OCI-M2 (cell line): ENCODE measurements around the gene U2AF2.

Experiments used
- DNase-seq: peaks from one replicate; lab custom pipeline; 2025; ENCODE audit not compliant: unreplicated experiment; lab: John Stamatoyannopoulos, UW

Gene U2AF2

GRCh38 chr19:55687281-55688201, 32.7 kb downstream of the U2AF2 start:
- no peak for DNase-seq

GRCh38 chr19:55688422-55689218, 33.8 kb downstream of the U2AF2 start:
- no peak for DNase-seq

DNA sequence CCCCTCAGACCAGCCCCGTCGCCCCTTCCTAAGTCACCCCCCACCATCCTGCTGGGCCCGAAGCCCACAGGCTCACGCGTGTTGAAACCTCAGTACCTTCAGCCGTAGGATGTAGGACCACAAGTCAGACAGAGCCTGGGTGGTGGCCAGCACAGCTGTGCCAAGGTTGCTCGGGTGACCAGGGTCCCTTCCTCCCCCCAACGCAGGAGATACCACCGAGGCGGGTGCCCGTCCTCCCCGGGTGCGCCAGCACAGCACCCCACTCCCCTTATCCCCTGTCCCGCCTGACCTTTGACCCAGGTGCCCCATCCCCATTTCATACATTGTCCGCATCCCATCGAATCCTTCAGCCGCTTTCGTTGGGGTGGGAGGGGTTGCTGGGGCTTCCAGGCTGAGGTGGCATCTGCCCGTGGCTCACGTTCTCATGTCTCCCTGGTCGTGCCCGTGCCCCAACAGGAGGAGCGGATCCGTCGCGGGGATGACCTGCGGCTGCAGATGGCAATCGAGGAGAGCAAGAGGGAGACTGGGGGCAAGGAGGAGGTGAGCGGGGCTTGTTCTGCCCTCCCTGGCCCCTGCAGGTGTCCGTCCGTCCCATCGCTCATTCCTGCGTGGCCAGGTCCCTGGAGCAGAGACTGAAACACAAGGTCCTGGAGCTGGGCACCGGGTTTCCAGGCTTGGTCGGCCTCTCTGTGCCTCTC, 34.7 kb downstream of the U2AF2 start:
- no peak for DNase-seq

DNA sequence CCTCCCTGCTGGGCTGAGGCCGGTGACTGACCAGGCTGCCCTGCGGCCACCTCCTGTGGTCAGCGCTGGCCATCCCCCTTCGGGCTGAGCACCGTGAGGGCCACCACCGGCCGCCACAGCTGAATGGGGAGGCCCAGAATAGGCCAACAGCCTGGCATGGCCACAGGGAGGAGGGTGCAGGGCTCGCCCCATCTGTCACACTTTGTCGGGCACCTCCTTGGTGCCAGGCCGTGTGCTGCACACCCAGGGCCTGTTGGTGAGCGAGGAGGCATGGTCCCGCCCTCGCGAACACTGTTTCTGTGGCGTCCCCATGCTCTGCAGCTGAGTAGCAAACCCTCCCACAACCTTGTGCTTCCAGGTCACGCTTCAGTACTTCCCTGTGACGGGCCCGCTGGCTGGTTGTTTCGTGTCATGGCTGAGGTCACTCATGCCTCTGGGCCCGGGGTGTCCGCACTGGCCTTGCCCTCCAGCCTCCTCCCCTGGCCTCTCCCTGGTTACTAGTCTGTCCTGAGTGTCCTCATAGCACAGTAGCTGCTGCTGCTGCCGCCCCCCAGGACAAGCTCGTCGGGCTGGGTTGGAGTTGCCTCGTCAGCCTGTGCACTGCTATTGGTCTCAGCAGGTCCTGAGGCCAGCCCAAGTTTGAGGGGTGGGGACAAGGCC, 35.4 kb downstream of the U2AF2 start:
- DNase-seq: no peak

- DNase-seq: no peak
Observed at GRCh38 chr19:55690769-55691545, 36.1 kb downstream of the U2AF2 start.

- no peak for DNase-seq
Observed at GRCh38 chr19:55691561-55692481, 37.0 kb downstream of the U2AF2 start.

GRCh38 chr19:55692681-55693081, 37.8 kb downstream of the U2AF2 start:
- DNase-seq: no peak

GRCh38 chr19:55693336-55693974, 38.6 kb downstream of the U2AF2 start:
- no peak for DNase-seq

DNA sequence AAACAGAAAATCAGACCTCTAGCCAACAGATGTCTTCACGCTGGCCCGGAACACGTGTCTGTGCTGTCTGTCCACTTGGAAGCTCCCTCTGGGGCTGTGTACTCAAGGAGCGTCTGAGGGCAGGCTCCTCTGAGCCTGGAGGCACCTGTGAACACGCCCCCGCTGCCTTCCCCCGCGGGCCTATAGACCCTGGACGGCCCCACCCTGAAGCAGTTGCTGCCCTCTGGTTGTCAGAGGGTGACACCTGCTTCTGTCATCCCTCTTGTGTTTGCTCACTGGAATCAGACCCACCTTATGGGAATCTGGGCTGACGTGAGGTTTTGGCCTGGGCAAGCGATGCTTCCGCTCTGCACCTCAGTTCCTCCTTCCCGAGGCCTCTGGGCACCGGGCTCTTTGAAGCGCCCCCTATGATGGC, 39.4 kb downstream of the U2AF2 start:
- no peak for DNase-seq

- no peak for DNase-seq
Observed at GRCh38 chr19:55694656-55695491, 40.0 kb downstream of the U2AF2 start.

- no peak for DNase-seq
Observed at GRCh38 chr19:55695511-55696290, 40.9 kb downstream of the U2AF2 start.

- no peak for DNase-seq
Observed at GRCh38 chr19:55696301-55697068, 41.6 kb downstream of the U2AF2 start.

- DNase-seq: no peak
Observed at GRCh38 chr19:55697069-55697440, 42.2 kb downstream of the U2AF2 start.

DNA sequence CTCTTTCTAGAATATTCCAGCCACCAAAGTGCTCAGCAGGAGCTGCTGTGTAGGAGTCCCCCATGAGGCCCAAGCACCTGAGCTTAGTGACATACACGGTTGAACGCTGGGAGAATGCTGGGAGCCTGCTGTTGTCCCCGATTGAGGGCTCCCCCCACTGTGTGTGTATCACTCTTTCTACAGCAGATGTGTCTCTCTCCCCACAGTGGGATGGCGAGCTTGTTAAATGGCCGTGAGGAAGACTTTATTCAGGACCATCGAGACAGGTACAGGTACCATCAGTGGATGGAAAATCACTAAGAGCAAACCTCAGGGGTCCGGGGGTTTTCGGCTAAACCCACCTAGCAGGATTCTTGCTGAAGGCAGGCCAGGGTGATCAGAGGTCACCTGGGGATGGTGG, 42.9 kb downstream of the U2AF2 start:
- DNase-seq: no peak

DNA sequence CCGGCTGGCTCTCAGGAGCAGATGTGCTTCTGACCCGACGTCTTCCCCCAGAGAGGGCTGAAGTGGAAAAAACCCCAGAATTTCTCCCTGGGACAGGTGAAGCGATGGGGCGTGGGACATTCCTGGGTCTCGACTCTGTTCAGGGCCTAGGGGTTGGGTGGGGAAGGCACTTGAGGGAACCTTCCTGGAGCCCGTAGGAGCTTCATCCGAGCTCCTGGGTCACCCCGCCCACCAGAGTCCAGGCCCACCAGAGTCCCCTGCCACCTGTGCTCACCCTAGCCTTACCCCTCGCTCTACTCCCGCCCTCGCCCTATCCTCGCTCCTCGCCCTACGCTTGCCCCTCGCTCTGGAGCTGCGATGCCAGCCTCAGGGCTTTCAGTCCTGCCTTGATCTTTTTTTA, 43.4 kb downstream of the U2AF2 start:
- no peak for DNase-seq

GRCh38 chr19:55699221-55699620, 44.4 kb downstream of the U2AF2 start:
- no peak for DNase-seq
